Uterine smooth muscle cell (primary cell): ENCODE data around the gene DNAJC3. TPM values are rescaled to one million over a fixed set of nuclear protein-coding genes. Genes with fewer than 3 reads are reported as not detected.

Source experiments
- total RNA-seq: library from RNA; depleted of rRNA; stranded (reverse); fragments of >200 nt; gene quantifications from 2 replicates; pipeline ENCODE4 v1.2.3, GENCODE V29; 2014

DNAJC3 gene
- total RNA-seq: 55.9 and 130 TPM in 2 replicates

GRCh38 chr13:95676762-95677563, at the start of gene DNAJC3:
Gene DNAJC3, plus strand, starts transcription at chr13:95677139. Its CDS starts 117 bp downstream, at chr13:95677256.

GRCh38 chr13:95644601-95645052, 32.3 kb upstream of the DNAJC3 start, which contains the start of gene DZIP1:
Gene DZIP1, minus strand, starts transcription at chr13:95644706. Its CDS starts 2,677 bp downstream, at chr13:95642029.

Other genes starting within 250 kb of the DNAJC3 start
- gene CLDN10, start 124.4 kb upstream of the DNAJC3 start, total RNA-seq: not detected in 2 replicates
- 42.2 and 55.2 TPM in 2 replicates for gene DZIP1, start 32.4 kb upstream of the DNAJC3 start, total RNA-seq